ENCODE results near the gene DACH1. TPM values are rescaled to one million over a fixed set of nuclear protein-coding genes. Genes with fewer than 3 reads are reported as not detected.
"Not testable (repeated sequence)": the region's sequence is repeated elsewhere in the genome, so short reads cannot be mapped to it uniquely, and the experiment has no call there.

The DACH1 gene
- total and polyA plus RNA-seq, 5 experiments from 2014 or later: not detected

GRCh38 chr13:71837582-71837981 is 29.4 kb downstream of the DACH1 start:
- peaks cover 0 to 12% (median 0%) of the 10 kb centered on the region in 9 donors for H3K9me3 Mint-ChIP-seq
- H3K4me3 Mint-ChIP-seq, DNase-seq, ATAC-seq, H3K27me3 Mint-ChIP-seq, H3K36me3 Mint-ChIP-seq, POLR2A ChIA-PET, H3K27ac Mint-ChIP-seq, H3K4me1 Mint-ChIP-seq: not testable (repeated sequence)

GRCh38 chr13:71831716-71832115 is 35.3 kb downstream of the DACH1 start:
- POLR2A ChIA-PET: no interaction called here
- no peak for ATAC-seq
- peaks cover 0 to 6% (median 0%) of the 10 kb centered on the region in 9 donors for H3K9me3 Mint-ChIP-seq
- H3K27me3 Mint-ChIP-seq: peaks cover 0 to 1% (median 0%) of the 10 kb centered on the region in 5 donors
- no peak for DNase-seq
- H3K27ac Mint-ChIP-seq: no peak overlapping the region
- H3K4me3 Mint-ChIP-seq: no peak overlapping the region
- H3K36me3 Mint-ChIP-seq: peaks cover 0 to 2% (median 0%) of the 10 kb centered on the region in 3 donors
- peaks cover 0 to 8% (median 3%) of the 10 kb centered on the region in 4 donors for H3K4me1 Mint-ChIP-seq

- Mint-ChIP-seq H3K27ac (no peak overlapping the region), H3K4me3 (no peak overlapping the region), H3K36me3 (peaks cover 0 to 2% (median 0%) of the 10 kb centered on the region in 3 donors), H3K27me3 (peaks cover 0 to 3% (median 0%) of the 10 kb centered on the region in 5 donors), H3K9me3 (peaks cover 0 to 4% (median 0%) of the 10 kb centered on the region in 9 donors), H3K4me1 (peaks cover 0 to 8% (median 3%) of the 10 kb centered on the region in 4 donors)
- DNase-seq: no peak
- ATAC-seq: no peak
- POLR2A ChIA-PET: no interaction called here
These were observed 36.3 kb downstream of the DACH1 start for GRCh38 chr13:71830736-71831135.

GRCh38 chr13:71830323-71830722 is 36.7 kb downstream of the DACH1 start:
- Mint-ChIP-seq H3K9me3 (peaks cover 0 to 4% (median 0%) of the 10 kb centered on the region in 9 donors), H3K4me3 (no peak overlapping the region), H3K36me3 (peaks cover 0 to 2% (median 0%) of the 10 kb centered on the region in 3 donors), H3K4me1 (peaks cover 0 to 8% (median 3%) of the 10 kb centered on the region in 4 donors), H3K27me3 (peaks cover 0 to 3% (median 0%) of the 10 kb centered on the region in 5 donors), H3K27ac (no peak overlapping the region)
- POLR2A ChIA-PET: no interaction called here
- no peak for DNase-seq
- ATAC-seq: no peak

- ATAC-seq (no peak), DNase-seq (no peak)
- Mint-ChIP-seq H3K4me3 (no peak overlapping the region), H3K9me3 (peaks cover 0 to 5% (median 0%) of the 10 kb centered on the region in 9 donors), H3K27me3 (peaks cover 0 to 3% (median 0%) of the 10 kb centered on the region in 5 donors), H3K36me3 (peaks cover 0 to 2% (median 0%) of the 10 kb centered on the region in 3 donors), H3K27ac (no peak overlapping the region), H3K4me1 (peaks cover 0 to 8% (median 3%) of the 10 kb centered on the region in 4 donors)
- POLR2A ChIA-PET: no interaction called here
These were observed 37.5 kb downstream of the DACH1 start for GRCh38 chr13:71829547-71829946.

GRCh38 chr13:71828564-71828963 is 38.4 kb downstream of the DACH1 start:
- Mint-ChIP-seq H3K36me3 (peaks cover 0 to 2% (median 0%) of the 10 kb centered on the region in 3 donors), H3K27me3 (peaks cover 0 to 3% (median 0%) of the 10 kb centered on the region in 5 donors), H3K4me3 (peak overlapping the region in 2 of 10 donors; percentile 18 to 31), H3K4me1 (peaks cover 0 to 8% (median 3%) of the 10 kb centered on the region in 4 donors), H3K9me3 (peaks cover 0 to 11% (median 0%) of the 10 kb centered on the region in 9 donors), H3K27ac (peak overlapping the region in 1 of 10 donors; percentile 28)
- ATAC-seq (no peak), DNase-seq (no peak)
- POLR2A ChIA-PET: no interaction called here

GRCh38 chr13:71828117-71828516 is 38.9 kb downstream of the DACH1 start:
- Mint-ChIP-seq H3K27me3 (peaks cover 0 to 3% (median 0%) of the 10 kb centered on the region in 5 donors), H3K36me3 (peaks cover 0 to 2% (median 0%) of the 10 kb centered on the region in 3 donors), H3K4me1 (peaks cover 0 to 8% (median 3%) of the 10 kb centered on the region in 4 donors), H3K27ac (no peak overlapping the region), H3K9me3 (peaks cover 0 to 11% (median 0%) of the 10 kb centered on the region in 9 donors), H3K4me3 (no peak overlapping the region)
- POLR2A ChIA-PET: no interaction called here
- DNase-seq: no peak
- ATAC-seq: peak in 1 of 2 donors; percentile 35

GRCh38 chr13:71827241-71827640 is 39.8 kb downstream of the DACH1 start:
- H3K4me1 Mint-ChIP-seq: peaks cover 0 to 8% (median 3%) of the 10 kb centered on the region in 4 donors
- DNase-seq: no peak
- H3K27ac Mint-ChIP-seq: no peak overlapping the region
- no peak for ATAC-seq
- H3K9me3 Mint-ChIP-seq: peaks cover 0 to 11% (median 0%) of the 10 kb centered on the region in 9 donors
- H3K27me3 Mint-ChIP-seq: peaks cover 0 to 3% (median 0%) of the 10 kb centered on the region in 5 donors
- POLR2A ChIA-PET: no interaction called here
- H3K36me3 Mint-ChIP-seq: peaks cover 0 to 2% (median 0%) of the 10 kb centered on the region in 3 donors
- no peak overlapping the region for H3K4me3 Mint-ChIP-seq

GRCh38 chr13:71820699-71821098 is 46.3 kb downstream of the DACH1 start:
- DNase-seq: no peak

GRCh38 chr13:71817335-71817734 is 49.7 kb downstream of the DACH1 start:
- H3K36me3 Mint-ChIP-seq: no peaks in the 10 kb centered on the region
- H3K4me1 Mint-ChIP-seq: no peaks in the 10 kb centered on the region
- H3K27ac Mint-ChIP-seq: no peak overlapping the region
- H3K27me3 Mint-ChIP-seq: peaks cover 0 to 5% (median 0%) of the 10 kb centered on the region in 5 donors
- POLR2A ChIA-PET: no interaction called here
- no peak overlapping the region for H3K4me3 Mint-ChIP-seq
- DNase-seq: no peak
- no peak for ATAC-seq
- peaks cover 0 to 7% (median 0%) of the 10 kb centered on the region in 9 donors for H3K9me3 Mint-ChIP-seq

More at GRCh38 chr13:71820699-71821098, 46.3 kb downstream of the DACH1 start:
- peaks cover 0 to 11% (median 2%) of the 10 kb centered on the region in 9 donors for H3K9me3 Mint-ChIP-seq
- no peak overlapping the region for H3K27ac Mint-ChIP-seq
- POLR2A ChIA-PET: no interaction called here
- peaks cover 0 to 5% (median 0%) of the 10 kb centered on the region in 5 donors for H3K27me3 Mint-ChIP-seq
- H3K36me3 Mint-ChIP-seq: no peaks in the 10 kb centered on the region
- no peaks in the 10 kb centered on the region for H3K4me1 Mint-ChIP-seq
- H3K4me3 Mint-ChIP-seq: no peak overlapping the region
- no peak for ATAC-seq

- Mint-ChIP-seq H3K4me3 (no peak overlapping the region), H3K27me3 (peaks cover 0 to 5% (median 0%) of the 10 kb centered on the region in 5 donors), H3K27ac (no peak overlapping the region), H3K36me3 (no peaks in the 10 kb centered on the region), H3K9me3 (peaks cover 0 to 7% (median 0%) of the 10 kb centered on the region in 9 donors), H3K4me1 (no peaks in the 10 kb centered on the region)
- ATAC-seq (no peak), DNase-seq (no peak)
- POLR2A ChIA-PET: no interaction called here
These were observed 52.1 kb downstream of the DACH1 start for GRCh38 chr13:71814806-71815360.

GRCh38 chr13:71813187-71813586 is 53.8 kb downstream of the DACH1 start:
- Mint-ChIP-seq H3K4me3 (no peak overlapping the region), H3K27me3 (no peaks in the 10 kb centered on the region), H3K9me3 (peaks cover 0 to 3% (median 0%) of the 10 kb centered on the region in 9 donors), H3K27ac (no peak overlapping the region), H3K36me3 (no peaks in the 10 kb centered on the region), H3K4me1 (no peaks in the 10 kb centered on the region)
- POLR2A ChIA-PET: no interaction called here
- no peak for DNase-seq
- ATAC-seq: no peak

- ATAC-seq (no peak), DNase-seq (no peak)
- POLR2A ChIA-PET: no interaction called here
- Mint-ChIP-seq H3K27ac (no peak overlapping the region), H3K4me1 (no peaks in the 10 kb centered on the region), H3K36me3 (no peaks in the 10 kb centered on the region), H3K9me3 (peaks cover 0 to 2% (median 0%) of the 10 kb centered on the region in 9 donors), H3K4me3 (no peak overlapping the region), H3K27me3 (peaks cover 0 to 4% (median 0%) of the 10 kb centered on the region in 5 donors)
These were observed 55.7 kb downstream of the DACH1 start for GRCh38 chr13:71811344-71811743.

Data from naive thymus-derived CD8-positive, alpha-beta T cell (primary cell).